SK-MEL-5 (cell line): ENCODE results near the gene FOXD4. TPM values are rescaled to one million over a fixed set of nuclear protein-coding genes. Genes with fewer than 3 reads are reported as not detected.

Experiments
- total RNA-seq: library from RNA; depleted of rRNA; stranded (reverse); fragments of >200 nt; shearing (Covaris generic); gene quantifications from 2 replicates; pipeline ENCODE4 v1.2.3, GENCODE V29; 2014; rRNA removed

The FOXD4 gene
- total RNA-seq, 1 experiment from 2014 or later: 0.26 TPM

Other genes starting within 250 kb of the FOXD4 start
- 10.0 and 11.7 TPM in 2 replicates for gene WASHC1, start 89.0 kb downstream of the FOXD4 start, total RNA-seq
- 8.6 and 10.5 TPM in 2 replicates for gene ZNG1A, start 60.6 kb upstream of the FOXD4 start, total RNA-seq
- 0.35 and 0.45 TPM in 2 replicates for gene DOCK8, start 96.4 kb upstream of the FOXD4 start, total RNA-seq